ENCODE measurements around the gene AMER3.

The AMER3 gene

GRCh38 chr2:130797493-130798435 is 42.4 kb downstream of the AMER3 start:
- Histone ChIP-seq H2AFZ (ENCODE audit: low read length) (peak overlapping the region; percentile 100), H3K9me3 (ENCODE audit: insufficient read depth, low read depth, low read length) (no peaks in the 10 kb centered on the region), H3K9ac (ENCODE audit: low read depth, low read length, poor library complexity, severe bottlenecking) (peak overlapping the region; percentile 87), H4K20me1 (ENCODE audit: insufficient read depth, low read length, poor library complexity, severe bottlenecking) (no peaks in the 10 kb centered on the region), H3F3A (ENCODE audit: low read depth) (no peaks in the 10 kb centered on the region), H3K36me3 (ENCODE audit: insufficient read depth, low read length) (no peaks in the 10 kb centered on the region), H3K4me3 (ENCODE audit: low read length, poor library complexity, severe bottlenecking) (peak overlapping the region; percentile 95), H3K4me1 (ENCODE audit: insufficient read depth, low read length, poor library complexity, severe bottlenecking) (peaks cover 11% of the 10 kb centered on the region), H3K27me3 (ENCODE audit: insufficient read depth, low read length, poor library complexity, severe bottlenecking) (no peaks in the 10 kb centered on the region), H3K4me2 (ENCODE audit: low read depth, low read length, poor library complexity, severe bottlenecking) (peak overlapping the region; percentile 85), H3K79me2 (ENCODE audit: insufficient read depth, low read length) (no peaks in the 10 kb centered on the region), H3K9me2 (replicated peaks; ENCODE audit: low read depth, low read length) (no peaks in the 10 kb centered on the region)
- no peak for TF ChIP-seq EZH2phosphoT487 (IDR thresholded peaks at IDR 0.05; ENCODE audit: borderline replicate concordance)
- TF ChIP-seq, protein P1, sequence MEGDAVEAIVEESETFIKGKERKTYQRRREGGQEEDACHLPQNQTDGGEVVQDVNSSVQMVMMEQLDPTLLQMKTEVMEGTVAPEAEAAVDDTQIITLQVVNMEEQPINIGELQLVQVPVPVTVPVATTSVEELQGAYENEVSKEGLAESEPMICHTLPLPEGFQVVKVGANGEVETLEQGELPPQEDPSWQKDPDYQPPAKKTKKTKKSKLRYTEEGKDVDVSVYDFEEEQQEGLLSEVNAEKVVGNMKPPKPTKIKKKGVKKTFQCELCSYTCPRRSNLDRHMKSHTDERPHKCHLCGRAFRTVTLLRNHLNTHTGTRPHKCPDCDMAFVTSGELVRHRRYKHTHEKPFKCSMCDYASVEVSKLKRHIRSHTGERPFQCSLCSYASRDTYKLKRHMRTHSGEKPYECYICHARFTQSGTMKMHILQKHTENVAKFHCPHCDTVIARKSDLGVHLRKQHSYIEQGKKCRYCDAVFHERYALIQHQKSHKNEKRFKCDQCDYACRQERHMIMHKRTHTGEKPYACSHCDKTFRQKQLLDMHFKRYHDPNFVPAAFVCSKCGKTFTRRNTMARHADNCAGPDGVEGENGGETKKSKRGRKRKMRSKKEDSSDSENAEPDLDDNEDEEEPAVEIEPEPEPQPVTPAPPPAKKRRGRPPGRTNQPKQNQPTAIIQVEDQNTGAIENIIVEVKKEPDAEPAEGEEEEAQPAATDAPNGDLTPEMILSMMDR (conservative IDR thresholded peaks at IDR 0.05; ENCODE audit: low read length) = peak; percentile 70

GRCh38 chr2:130798472-130799218 is 43.3 kb downstream of the AMER3 start:
- Histone ChIP-seq H3K9me2 (replicated peaks; ENCODE audit: low read depth, low read length) (no peaks in the 10 kb centered on the region), H3K27me3 (ENCODE audit: insufficient read depth, low read length, poor library complexity, severe bottlenecking) (no peaks in the 10 kb centered on the region), H3K4me2 (ENCODE audit: low read depth, low read length, poor library complexity, severe bottlenecking) (peak overlapping the region; percentile 85), H3K9me3 (ENCODE audit: insufficient read depth, low read depth, low read length) (no peaks in the 10 kb centered on the region), H3K4me3 (ENCODE audit: low read length, poor library complexity, severe bottlenecking) (peak overlapping the region; percentile 95), H3K4me1 (ENCODE audit: insufficient read depth, low read length, poor library complexity, severe bottlenecking) (peaks cover 11% of the 10 kb centered on the region), H3F3A (ENCODE audit: low read depth) (no peaks in the 10 kb centered on the region), H3K79me2 (ENCODE audit: insufficient read depth, low read length) (no peaks in the 10 kb centered on the region), H4K20me1 (ENCODE audit: insufficient read depth, low read length, poor library complexity, severe bottlenecking) (no peaks in the 10 kb centered on the region), H2AFZ (ENCODE audit: low read length) (peak overlapping the region; percentile 72; the same call in 1 of the 2 replicates), H3K9ac (ENCODE audit: low read depth, low read length, poor library complexity, severe bottlenecking) (peak overlapping the region; percentile 87), H3K36me3 (ENCODE audit: insufficient read depth, low read length) (no peaks in the 10 kb centered on the region)
- TF ChIP-seq, protein P1 (conservative IDR thresholded peaks at IDR 0.05; ENCODE audit: low read length) = no peak
- TF ChIP-seq EZH2phosphoT487 (IDR thresholded peaks at IDR 0.05; ENCODE audit: borderline replicate concordance) = no peak

DNA sequence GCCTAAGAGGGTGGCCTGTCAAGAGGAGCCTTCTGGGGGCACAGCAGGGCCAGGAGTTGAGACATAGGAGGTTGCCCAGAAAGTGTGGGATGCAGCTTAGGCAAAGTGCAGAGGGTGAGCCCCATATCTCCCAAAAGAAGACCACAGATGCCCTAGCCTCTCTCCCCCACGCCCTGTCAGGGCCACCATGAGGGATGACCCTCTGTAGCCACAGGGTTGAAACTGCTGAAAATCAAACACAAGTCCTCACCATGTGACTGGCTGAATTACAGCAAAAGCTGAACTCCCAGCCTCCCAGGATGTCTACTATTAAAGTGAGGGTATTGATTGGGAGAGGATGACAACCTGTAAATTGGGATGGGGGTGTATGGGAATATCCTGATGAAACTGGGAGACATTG is 44.0 kb downstream of the AMER3 start:
- Histone ChIP-seq H3K4me1 (ENCODE audit: insufficient read depth, low read length, poor library complexity, severe bottlenecking) (peaks cover 11% of the 10 kb centered on the region), H3K36me3 (ENCODE audit: insufficient read depth, low read length) (no peaks in the 10 kb centered on the region), H3K79me2 (ENCODE audit: insufficient read depth, low read length) (no peaks in the 10 kb centered on the region), H3K9me3 (ENCODE audit: insufficient read depth, low read depth, low read length) (no peaks in the 10 kb centered on the region), H3K4me2 (ENCODE audit: low read depth, low read length, poor library complexity, severe bottlenecking) (no peak overlapping the region), H3K9me2 (replicated peaks; ENCODE audit: low read depth, low read length) (no peaks in the 10 kb centered on the region), H3K27me3 (ENCODE audit: insufficient read depth, low read length, poor library complexity, severe bottlenecking) (no peaks in the 10 kb centered on the region), H2AFZ (ENCODE audit: low read length) (no peak overlapping the region), H4K20me1 (ENCODE audit: insufficient read depth, low read length, poor library complexity, severe bottlenecking) (no peaks in the 10 kb centered on the region), H3K9ac (ENCODE audit: low read depth, low read length, poor library complexity, severe bottlenecking) (no peak overlapping the region), H3F3A (ENCODE audit: low read depth) (no peaks in the 10 kb centered on the region), H3K4me3 (ENCODE audit: low read length, poor library complexity, severe bottlenecking) (no peak overlapping the region)
- TF ChIP-seq, protein P1 (conservative IDR thresholded peaks at IDR 0.05; ENCODE audit: low read length) = no peak
- no peak for TF ChIP-seq EZH2phosphoT487 (IDR thresholded peaks at IDR 0.05; ENCODE audit: borderline replicate concordance)

Data from Loucy (cell line).